ENCODE results near the gene GJC1.

The GJC1 gene

DNA sequence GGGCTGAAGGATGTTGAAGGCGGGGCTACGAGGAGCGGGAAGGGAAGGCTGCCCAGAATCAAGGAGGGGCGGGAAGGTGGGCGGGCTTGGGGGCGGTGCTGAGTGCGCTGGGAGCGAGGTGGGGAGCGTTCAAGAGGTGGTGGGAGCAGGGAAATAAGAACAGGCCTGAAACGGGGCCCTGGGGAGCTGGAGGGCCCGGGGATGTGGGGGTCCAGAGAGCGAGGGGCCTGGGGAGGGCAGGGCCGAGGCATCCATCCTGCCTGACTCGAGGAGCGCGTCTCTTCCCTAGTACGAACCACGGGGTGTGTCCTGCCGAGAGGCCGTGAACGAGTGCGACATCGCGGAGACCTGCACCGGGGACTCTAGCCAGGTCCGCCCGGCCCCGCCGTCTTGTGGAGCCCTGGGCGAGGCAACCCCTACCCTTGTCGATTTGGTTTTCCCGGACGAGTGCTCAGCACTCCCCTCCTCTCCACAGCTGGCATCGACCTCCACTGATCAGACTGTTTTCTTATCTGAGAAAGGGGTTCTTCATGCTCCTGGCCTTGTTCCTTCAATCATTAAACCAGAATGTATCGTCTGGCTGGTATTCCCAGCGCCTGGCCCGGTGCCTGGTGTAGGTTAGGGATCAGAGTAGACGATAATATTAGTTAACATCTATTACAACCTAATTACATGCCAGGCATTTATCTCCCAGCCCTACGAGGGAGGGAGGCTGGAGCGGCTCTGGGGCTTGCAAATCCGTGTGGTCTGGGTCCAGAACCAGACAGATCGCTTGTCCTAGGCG is 54.1 kb downstream of the GJC1 start:
- no peak for FAIRE-seq

DNA sequence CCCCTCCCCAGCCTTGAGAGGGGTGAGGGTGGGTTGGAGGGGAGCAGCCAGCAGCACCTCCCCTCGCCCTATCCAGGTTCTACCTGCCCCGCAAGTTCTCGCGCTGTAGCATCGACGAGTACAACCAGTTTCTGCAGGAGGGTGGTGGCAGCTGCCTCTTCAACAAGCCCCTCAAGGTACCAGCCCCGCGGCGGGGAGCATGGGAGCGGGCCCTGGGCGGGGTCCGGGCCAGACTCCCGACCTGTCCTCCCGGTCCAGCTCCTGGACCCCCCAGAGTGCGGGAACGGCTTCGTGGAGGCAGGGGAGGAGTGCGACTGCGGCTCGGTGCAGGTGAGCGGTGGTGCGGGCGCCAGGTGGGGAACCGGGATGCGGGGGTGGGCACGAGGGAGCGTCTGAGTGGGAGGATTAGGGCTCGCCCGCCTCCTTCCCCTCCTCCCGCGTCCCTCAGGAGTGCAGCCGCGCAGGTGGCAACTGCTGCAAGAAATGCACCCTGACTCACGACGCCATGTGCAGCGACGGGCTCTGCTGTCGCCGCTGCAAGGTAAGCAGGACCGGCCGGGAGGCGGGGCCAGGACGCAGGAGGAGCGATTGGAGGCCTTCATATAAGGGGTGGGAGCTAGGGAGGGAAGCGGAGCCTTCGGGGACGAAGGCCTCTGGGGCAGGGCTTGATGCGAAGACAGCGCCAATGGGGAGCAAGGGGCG is 54.8 kb downstream of the GJC1 start:
- no peak for FAIRE-seq

DNA sequence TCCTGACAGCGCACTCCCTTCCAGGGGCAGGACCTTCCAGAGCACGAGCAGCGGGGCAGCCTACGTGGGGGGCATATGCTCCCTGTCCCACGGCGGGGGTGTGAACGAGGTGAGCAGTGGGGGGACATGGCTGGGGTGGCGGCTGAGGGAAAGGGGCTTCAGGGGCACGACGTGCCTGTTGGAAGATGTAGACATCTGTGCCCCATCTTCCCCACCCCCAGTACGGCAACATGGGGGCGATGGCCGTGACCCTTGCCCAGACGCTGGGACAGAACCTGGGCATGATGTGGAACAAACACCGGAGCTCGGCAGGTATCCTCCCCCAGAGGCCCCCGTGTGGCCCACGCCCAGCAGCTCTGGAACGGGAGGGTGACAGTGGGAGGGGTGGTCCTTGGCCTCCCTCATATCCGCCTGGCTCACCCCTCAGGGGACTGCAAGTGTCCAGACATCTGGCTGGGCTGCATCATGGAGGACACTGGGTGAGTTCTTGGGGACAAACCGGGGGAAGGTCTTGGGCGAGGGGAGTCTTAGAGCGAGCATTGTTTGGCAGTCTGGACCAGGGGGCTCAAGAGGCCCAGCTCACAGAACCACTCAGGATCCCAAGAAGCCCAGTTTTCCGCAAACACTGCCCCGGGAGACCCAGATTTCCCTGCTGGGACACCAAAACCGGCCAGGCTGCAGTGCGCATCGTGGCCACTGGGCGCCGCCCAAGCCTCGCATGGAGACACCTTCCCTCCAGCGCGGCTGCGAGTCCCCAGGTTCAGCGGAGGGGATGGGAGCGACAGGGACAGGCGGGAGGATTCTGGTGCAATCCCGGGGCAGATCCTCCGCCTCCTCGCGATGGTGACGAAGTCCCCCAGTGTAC is 55.6 kb downstream of the GJC1 start:
- FAIRE-seq = no peak

DNA sequence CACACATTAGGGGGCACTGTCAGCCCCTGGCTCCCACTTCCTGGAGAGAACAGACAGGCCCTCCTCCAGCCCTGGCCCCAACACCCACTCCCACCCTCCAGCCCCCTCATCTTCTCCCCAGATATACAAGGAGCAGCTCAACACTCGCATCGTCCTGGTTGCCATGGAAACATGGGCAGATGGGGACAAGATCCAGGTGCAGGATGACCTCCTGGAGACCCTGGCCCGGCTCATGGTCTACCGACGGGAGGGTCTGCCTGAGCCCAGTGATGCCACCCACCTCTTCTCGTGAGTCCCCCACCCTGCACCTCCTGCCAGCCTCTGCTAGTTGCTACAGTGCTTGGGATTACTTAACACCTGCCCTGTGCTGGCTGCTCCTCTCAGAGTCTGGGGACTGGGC is 56.9 kb downstream of the GJC1 start:
- FAIRE-seq = no peak

DNA sequence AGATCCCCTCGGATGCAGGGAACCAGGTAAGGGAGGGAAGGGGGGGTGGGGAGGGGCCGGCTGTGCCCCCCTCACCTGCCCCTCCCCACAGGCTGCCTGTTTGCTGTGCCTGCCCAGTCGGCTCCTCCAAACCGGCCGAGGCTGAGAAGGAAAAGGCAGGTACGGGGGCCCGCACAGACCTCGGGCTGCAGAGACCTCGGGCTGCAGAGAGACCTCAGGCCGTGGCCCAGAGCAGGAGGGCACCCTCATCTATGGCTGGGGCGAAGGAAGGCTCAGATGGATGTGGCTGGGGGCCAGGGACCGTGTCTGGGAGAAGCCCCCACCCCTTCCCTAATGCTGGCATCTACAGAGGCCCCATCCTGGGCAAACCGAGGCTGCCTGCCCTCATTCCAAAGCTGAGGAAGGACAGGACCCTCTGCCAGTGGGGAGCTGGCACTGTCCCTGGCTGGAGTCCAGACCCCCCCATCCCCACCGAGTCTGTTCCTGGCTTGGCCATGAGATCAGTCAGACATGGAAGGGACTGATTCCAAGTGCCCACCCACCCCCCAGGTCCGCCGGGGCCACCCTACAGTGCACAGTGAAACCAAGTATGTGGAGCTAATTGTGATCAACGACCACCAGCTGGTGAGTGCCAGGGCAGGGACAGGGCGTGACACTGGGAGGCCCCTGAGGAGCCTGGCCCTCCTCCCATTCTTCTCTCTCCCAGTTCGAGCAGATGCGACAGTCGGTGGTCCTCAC is 57.6 kb downstream of the GJC1 start:
- no peak for FAIRE-seq

DNA sequence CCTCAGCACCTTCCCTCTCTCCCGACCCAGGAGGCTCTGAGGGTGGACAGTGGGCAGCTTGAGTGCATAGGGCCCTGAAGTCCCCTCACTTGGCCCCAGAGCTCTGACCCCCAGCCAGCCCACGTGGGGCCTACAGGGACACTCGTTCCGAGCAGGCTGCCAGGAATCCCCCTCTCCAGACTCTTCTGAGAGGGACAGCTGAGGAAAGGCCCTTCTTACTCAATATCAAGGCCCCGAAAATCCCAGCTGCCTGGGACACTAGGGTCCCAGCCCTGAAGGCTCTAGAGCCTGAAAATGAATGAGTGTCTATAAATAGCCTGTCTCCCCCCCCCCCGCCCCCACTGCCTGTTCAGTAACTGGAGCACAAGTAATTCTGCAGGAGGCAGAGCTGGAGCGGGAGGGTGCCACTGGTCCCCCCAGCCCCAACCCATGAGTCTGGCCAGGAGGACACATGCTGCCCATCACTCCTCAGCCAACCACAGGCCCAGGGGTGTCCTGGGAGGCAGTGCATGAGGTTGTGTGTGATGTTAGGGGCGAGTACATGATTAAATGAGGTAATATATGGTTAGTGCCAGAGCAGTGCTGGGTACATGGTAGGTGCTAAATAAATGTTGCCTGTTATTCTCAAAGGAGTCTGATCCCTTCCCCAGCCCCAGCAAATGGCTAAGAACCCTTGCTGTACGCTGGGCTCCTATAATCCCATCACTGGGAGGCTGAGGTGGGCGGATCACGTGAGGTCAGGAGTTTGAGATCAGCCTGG is 59.7 kb downstream of the GJC1 start:
- FAIRE-seq = no peak

DNA sequence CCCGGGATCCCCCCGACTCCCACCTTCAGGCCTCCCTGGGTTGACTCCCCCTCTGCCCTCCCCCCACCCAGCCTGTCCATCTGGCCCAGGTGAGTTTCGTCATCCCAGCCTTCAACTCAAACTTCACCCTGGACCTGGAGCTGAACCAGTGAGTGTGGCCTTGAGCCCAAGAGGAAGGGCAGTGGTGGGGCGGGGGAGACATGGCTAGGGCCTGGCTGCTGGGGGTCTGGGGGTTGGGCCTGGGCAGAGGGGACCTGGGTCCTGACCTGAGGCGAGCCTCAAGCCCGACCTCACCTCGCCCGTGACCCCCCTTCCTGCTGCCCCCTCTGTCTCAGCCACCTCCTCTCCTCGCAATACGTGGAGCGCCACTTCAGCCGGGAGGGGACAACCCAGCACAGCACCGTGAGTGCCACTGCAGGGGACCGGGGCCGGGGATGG is 60.4 kb downstream of the GJC1 start:
- no peak for FAIRE-seq

DNA sequence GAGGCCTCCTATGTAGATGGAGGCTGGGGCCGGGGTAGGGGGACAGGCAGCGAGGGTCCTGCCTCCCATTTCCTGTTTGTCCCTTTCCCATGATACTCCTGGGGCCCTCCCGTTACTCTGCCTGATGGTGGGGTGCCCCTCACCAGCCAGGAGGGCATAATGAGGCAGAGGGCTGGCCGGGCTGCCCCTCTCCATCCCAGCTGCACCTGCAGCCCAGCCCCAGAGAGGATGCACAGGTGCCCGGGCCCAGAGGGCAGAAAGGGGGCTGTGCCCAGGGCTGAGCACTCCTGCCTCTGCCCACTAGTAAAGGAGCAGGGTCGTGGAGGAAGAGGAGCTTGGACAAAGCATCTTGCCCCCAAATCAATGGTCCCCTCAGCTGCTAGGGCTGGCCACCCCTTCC is 60.9 kb downstream of the GJC1 start:
- no peak for FAIRE-seq

DNA sequence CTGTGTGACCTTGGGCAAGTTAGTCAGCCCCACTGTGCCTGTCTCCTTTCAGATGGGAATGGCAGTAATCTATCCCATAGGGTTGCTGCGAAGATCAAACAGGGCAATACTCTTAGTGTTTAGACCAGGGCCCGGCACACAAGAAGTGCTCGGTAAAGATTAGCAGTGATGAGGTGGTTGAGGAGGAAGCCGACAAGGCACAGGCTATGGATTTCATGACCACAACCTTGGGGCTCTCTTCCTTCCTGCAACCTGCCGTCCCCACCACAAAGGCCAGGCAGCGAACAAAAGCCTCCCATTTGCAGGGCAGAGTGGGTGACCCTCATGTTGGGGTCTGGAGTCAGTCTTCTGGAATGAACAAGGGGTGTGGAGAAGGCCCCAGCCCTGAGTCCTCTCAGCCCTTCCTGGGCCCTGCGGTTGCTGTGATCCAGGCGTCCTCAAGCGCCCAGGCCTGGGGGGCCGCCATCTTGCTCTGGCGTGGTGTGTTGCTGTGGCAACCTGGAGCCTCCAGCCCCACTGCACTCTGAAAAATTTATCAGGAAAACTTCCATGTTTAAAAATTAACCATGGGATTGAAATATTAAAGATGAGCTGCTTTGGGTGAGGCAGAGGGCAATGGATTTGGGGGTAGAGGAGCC is 61.5 kb downstream of the GJC1 start:
- FAIRE-seq = no peak

DNA sequence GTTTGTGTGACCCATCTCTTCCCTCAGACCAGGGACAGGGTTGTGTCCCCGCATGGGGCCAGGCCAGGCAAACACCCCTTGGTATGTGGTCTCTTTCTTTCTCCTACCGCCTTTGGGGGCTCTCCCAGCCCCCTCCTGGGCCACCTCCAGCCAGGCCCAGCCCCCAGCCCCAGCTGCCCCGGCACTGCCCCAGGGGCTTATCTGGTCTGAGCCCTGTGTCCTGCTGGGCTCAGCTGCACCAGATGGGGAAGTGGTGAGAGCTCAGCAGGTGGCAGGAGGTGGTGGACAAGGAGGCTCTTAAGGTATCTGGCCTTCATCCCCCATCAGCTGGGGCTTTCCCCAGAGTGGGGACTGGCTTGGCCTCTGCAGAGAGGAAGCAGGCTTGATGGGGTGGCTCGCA is 62.6 kb downstream of the GJC1 start:
- FAIRE-seq = no peak

DNA sequence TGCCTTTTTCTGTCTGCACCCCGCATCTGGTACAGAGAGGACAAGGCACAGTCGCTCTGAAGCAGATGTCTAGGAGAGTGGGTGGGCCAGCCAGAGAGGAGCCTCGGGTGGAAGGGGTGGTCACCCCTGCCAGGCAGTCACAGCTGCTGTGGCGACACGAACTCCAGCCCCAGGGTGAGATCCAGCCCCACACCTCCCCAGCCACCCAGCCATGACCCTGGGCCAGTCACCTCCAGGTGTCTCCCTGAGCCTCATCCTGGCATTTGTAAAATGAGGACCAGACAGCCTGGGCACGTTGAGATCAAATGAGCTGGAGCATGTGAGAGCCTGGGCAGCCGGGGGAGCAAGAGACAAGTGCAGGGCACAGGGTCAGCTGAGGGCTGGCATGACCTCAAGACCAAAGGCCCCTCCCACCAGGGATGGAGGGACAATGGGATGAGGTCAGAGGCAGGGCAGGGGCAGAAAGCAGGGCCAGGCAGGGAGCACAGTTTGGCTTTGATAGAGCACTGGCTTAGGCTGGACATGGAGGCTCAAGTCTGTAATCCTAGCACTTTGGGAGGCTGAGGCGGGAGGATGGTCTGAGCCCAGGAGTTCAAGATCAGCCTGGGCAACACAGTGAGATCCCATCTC is 63.6 kb downstream of the GJC1 start:
- FAIRE-seq = no peak

DNA sequence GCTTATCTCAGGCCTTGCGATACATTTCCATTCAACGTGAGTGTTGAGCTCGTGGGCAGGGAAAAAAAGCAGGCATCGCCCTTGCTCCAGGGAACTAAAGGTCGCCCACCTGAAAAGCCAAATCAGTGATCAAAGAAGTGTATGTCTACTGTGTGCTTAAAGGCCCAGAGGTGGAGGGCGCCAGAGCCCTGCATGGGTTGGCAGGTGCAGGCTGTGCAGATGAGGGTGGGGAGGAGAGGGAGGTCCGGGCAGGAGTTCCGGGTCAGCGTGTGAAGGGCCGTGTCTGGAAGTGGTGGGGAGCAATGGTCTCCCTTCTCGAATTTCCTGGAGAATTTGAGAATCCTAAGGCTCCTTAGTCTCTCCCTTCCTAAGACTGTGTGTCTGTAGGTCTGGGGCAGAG is 64.1 kb downstream of the GJC1 start:
- FAIRE-seq = no peak

DNA sequence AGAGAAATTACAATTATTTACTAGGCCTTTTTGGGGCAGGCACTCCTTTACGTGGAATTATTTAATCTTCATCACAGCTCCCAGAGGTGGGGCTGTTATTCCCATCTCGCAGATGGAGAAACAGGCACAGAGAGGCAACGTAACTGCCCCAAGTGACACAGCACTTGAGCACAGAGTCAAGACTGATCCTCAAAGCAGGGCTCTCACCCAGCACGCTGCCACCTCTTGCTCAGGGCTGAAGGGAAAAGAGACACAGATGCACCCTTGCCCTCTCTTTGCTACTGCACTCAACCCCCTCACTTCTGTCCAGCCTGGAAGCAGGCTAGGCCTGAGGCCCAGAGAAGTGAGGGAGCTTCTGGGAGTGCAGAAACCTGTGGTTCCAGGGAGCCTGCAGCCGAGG is 66.9 kb downstream of the GJC1 start:
- no peak for FAIRE-seq

DNA sequence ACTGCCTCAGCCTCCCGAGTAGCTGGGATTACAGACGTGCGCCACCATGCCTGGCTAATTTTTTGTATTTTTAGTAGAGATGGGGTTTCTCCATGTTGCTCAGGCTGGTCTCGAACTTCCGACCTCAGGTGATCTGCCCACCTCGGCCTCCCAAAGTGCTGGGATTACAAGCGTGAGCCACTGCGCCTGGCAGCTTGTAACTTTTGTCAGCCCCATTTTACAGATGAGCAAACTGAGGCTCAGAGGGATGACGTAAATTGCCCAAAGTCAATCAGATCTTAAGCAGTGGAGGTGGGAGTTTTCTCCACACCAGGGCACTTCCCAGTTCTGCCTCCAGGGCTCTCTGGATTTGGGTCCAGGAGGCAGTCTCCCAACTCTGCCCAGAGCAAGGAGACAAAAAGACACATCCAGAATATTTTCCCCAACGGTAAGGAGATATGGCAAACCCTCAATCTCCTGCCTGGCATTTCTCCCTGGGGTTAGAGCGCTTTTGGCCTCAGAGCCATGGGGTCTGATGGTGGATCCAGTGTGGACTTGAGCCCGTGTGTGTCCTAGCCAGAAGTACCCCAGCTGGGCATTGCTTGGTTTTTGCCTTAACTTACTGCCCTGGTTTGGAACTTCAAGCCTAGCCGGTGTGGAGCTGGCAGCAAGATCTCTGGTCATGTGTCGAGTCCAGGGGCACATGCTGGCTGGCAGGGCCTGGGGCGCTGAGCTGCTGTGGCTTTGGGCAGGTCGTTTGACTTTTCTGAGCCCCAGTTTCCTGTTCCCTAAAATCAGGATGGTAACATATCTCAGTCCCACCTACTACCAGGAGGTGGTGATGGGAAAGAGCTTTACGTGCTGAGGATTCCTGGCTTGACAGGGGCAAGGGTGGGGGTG is 67.9 kb downstream of the GJC1 start:
- no peak for FAIRE-seq

DNA sequence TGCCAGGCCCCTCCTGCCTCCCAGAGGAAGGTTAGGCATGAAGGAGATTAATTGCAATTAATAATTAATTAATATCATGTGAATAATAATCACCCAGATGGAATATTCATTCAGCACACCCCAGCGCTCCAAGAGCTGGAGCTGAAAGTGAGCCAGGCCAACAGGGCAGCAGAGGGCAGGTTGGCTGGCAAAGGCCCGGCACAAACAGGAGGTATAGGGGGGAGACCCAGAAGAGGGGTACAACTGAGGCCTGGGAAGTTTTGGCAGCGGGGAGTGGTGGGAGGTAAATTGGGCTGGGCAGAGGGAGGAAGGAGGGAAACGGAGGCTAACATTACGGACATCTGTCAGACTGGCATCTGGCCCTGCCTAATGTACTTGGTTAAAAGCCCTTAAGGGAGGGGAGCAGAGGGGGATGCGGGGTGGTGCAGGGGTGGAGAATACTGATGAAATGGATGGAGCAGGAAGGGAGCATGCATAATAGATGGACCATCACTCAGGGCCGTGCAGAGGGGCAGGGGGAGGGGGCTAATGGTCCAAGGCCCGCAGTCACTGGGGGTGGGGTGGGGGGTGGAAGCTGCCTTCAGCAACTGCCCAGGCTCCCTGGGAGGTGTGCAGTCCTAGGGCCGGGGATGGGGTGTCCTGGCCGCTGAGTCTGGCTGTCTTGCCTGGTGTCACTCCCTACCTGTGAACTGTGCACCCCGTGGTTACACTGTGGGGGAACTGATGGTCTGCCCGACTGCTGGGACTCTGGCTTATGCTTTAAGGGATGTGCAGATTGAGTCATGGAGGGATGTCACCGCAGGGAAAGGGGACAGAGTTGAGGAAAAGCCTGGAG is 69.4 kb downstream of the GJC1 start:
- FAIRE-seq = no peak

DNA sequence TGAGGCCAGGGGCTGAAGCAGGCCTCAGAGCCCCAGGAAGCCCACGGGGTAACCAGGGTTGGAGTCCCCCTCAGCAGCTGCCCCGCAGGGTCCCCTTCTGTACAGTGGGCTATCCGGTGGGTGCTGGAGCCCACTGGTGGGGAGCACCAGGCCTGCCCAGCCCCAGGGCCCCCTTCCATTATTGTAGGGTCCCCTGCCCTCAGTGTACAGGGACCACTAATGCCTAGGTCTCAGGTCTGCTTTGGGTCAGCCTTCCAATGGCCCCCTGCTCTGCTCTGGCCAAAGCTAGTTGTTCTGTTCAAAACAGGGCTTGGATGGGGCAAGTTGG is 70.2 kb downstream of the GJC1 start:
- FAIRE-seq = no peak

DNA sequence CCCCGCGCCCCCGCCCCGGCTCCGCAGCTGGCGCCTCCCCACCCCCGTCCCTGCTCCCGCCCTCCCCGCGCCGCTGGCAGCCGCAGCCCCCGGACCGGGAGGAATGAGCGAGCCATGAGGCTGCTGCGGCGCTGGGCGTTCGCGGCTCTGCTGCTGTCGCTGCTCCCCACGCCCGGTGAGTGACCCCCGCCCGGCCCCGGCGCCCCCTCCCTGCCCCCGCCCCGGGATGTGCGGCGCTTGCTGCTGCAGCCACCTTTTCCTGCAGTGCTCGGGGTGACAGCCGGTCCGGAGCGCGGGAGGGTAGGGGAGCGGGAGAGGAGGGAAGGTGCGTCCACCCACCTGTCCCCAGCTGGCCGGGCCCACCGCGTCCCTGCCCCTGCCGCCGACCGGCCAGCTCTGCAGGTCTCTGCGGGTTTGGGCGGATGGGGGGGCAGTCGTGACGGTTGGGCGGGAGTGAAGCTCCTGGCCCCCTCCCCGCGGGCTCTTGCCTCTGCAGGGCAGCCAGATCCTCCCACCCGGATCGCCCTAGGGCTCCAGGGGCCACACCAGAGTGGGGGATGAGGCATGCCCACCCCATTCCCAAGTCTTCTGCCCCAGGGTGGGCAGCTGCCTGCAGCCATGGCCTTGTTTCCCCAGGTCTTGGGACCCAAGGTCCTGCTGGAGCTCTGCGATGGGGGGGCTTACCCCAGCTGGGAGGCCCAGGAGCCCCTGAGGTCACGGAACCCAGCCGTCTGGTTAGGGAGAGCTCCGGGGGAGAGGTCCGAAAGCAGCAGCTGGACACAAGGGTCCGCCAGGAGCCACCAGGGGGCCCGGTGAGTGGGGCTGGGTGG is 70.8 kb downstream of the GJC1 start:
- FAIRE-seq = no peak

DNA sequence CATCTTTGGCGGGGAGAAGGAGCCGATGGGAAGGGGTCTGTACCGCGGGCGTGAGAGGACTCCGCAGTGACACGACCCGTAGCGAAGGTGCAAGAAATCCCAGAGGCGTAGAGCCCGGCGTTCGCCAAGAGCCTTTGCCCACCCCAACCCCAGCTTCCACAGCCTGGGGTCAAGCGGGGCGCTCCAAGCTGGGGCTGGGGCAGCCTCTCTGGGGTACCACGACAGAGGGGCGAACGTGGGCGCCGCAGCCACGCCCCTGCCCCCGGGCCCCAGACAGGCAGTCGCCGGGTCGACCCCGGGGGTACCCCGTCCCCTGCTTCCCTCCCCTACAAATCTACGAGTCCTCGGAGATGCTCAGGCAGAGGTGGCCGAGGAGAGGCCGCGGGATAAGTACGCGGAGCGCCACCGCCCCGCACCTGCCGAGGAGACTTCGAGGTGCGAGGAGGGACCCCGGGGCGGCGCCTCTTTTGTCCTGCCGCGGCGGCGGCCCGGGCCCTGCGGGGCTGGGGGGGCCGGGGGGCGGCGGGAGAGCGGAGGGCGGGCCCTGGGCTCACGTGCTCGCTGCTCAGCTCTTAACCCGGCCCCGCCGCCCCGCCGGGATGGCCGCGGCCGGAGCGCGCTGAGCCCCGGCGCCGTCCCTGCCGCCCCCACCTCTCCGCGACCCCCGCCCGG is 71.5 kb downstream of the GJC1 start, which contains the start of gene ADAM11:
TSS of gene ADAM11 (plus strand) at position 575 of the 672 bp plus-strand sequence. CDS start 212 bp downstream, outside the sequence.
- no peak for FAIRE-seq

Data from colon (tissue), 2 donors.